H9 (cell line): Measurements from ENCODE around the gene DPPA4. TPM values are rescaled to one million over a fixed set of nuclear protein-coding genes. Genes with fewer than 3 reads are reported as not detected.

Experiments used
- DNase-seq: peaks from one replicate; pipeline ENCODE4 v3.0.0-alpha.2; 2017
- H2AFZ ChIP-seq: one replicate; pipeline ENCODE4 v1.6.1; 2013; ENCODE audit warnings: mild to moderate bottlenecking, low read length, control low read depth, moderate library complexity
- H2AK5ac ChIP-seq: 2 replicates; pipeline ENCODE4 v1.6.1; 2013; ENCODE audit warnings: low read length, control low read depth, mixed read lengths; ENCODE audit not compliant: insufficient read length
- H2BK120ac ChIP-seq: one replicate; pipeline ENCODE4 v1.6.1; 2013; ENCODE audit warnings: low read depth, mild to moderate bottlenecking, low read length, control low read depth, inconsistent platforms; ENCODE audit not compliant: poor library complexity, severe bottlenecking
- H2BK12ac ChIP-seq: 2 replicates; pipeline ENCODE4 v1.6.1; 2013; ENCODE audit warnings: low read length, control low read depth, mixed read lengths, low read depth; ENCODE audit not compliant: insufficient read length
- H2BK15ac ChIP-seq: 2 replicates; pipeline ENCODE4 v1.6.1; 2013; ENCODE audit warnings: low read depth, low read length, control low read depth
- H2BK20ac ChIP-seq: one replicate; pipeline ENCODE4 v1.6.1; 2013; ENCODE audit warnings: low read depth, mild to moderate bottlenecking, low read length, control low read depth, inconsistent platforms; ENCODE audit not compliant: poor library complexity, severe bottlenecking
- H2BK5ac ChIP-seq: 2 replicates; pipeline ENCODE4 v1.6.1; 2013; ENCODE audit warnings: low read length, control low read depth, mixed read lengths; ENCODE audit not compliant: insufficient read length
- H3K14ac ChIP-seq: 2 replicates; pipeline ENCODE4 v1.6.1; 2013; ENCODE audit warnings: low read length, control low read depth; ENCODE audit not compliant: insufficient read depth
- H3K18ac ChIP-seq: 2 replicates; pipeline ENCODE4 v1.6.1; 2013; ENCODE audit warnings: low read depth, mild to moderate bottlenecking, mixed read lengths, low read length, control low read depth; ENCODE audit not compliant: insufficient read length
- H3K23ac ChIP-seq: 2 replicates; pipeline ENCODE4 v1.6.1; 2013; ENCODE audit warnings: low read length, control low read depth, mixed read lengths, low read depth; ENCODE audit not compliant: insufficient read length
- H3K23me2 ChIP-seq: 2 replicates; pipeline ENCODE4 v1.6.1; 2013; ENCODE audit warnings: low read depth, mild to moderate bottlenecking, mixed read lengths, low read length, control low read depth; ENCODE audit not compliant: insufficient read length, poor library complexity, severe bottlenecking
- H3K27ac ChIP-seq: 2 replicates; pipeline ENCODE4 v1.5.1; 2013; ENCODE audit warnings: low read length, control low read depth, mixed read lengths, low read depth; ENCODE audit not compliant: insufficient read length
- H3K27me3 ChIP-seq: 2 replicates; pipeline ENCODE4 v1.6.1; 2013; ENCODE audit warnings: low read length, control low read depth, inconsistent platforms; ENCODE audit not compliant: insufficient read depth
- H3K4ac ChIP-seq: 2 replicates; pipeline ENCODE4 v1.6.1; 2013; ENCODE audit warnings: low read depth, mild to moderate bottlenecking, control low read depth, inconsistent platforms, low read length, moderate library complexity
- H3K4me1 ChIP-seq: 2 replicates; pipeline ENCODE4 v1.6.1; 2013; ENCODE audit warnings: low read length, control low read depth, inconsistent platforms; ENCODE audit not compliant: insufficient read depth
- H3K4me2 ChIP-seq: 2 replicates; pipeline ENCODE4 v1.6.1; 2013; ENCODE audit warnings: low read length, control low read depth, mixed read lengths; ENCODE audit not compliant: insufficient read length, insufficient read depth
- H3K56ac ChIP-seq: 2 replicates; pipeline ENCODE4 v1.6.1; 2013; ENCODE audit warnings: low read depth, mild to moderate bottlenecking, mixed read lengths, low read length, control low read depth; ENCODE audit not compliant: insufficient read length
- H3K79me1 ChIP-seq: 2 replicates; pipeline ENCODE4 v1.6.1; 2013; ENCODE audit warnings: low read depth, mild to moderate bottlenecking, moderate library complexity, low read length, control low read depth, inconsistent platforms; ENCODE audit not compliant: insufficient read depth, poor library complexity, severe bottlenecking
- H3K79me2 ChIP-seq: 2 replicates; pipeline ENCODE4 v1.6.1; 2013; ENCODE audit warnings: low read length, control low read depth, inconsistent platforms; ENCODE audit not compliant: insufficient read depth
- H3K9ac ChIP-seq: 2 replicates; pipeline ENCODE4 v1.6.1; 2013; ENCODE audit warnings: low read length, control low read depth, mixed read lengths; ENCODE audit not compliant: insufficient read length; ENCODE audit errors: extremely low read depth
- H3K9me3 ChIP-seq: one replicate; pipeline ENCODE4 v1.6.1; 2013; ENCODE audit warnings: low read depth, low read length, inconsistent platforms; ENCODE audit not compliant: control insufficient read depth
- H3T11ph ChIP-seq: one replicate; pipeline ENCODE4 v1.6.1; 2013; ENCODE audit warnings: mild to moderate bottlenecking, low read length, control low read depth, inconsistent platforms
- H4K20me1 ChIP-seq: one replicate; pipeline ENCODE4 v1.6.1; 2013; ENCODE audit not compliant: control insufficient read depth, insufficient read length, insufficient read depth
- H4K5ac ChIP-seq: 2 replicates; pipeline ENCODE4 v1.6.1; 2013; ENCODE audit warnings: low read depth, mild to moderate bottlenecking, mixed read lengths, low read length, control low read depth; ENCODE audit not compliant: insufficient read length
- H4K8ac ChIP-seq: replicated peaks from 2 replicates; pipeline ENCODE4 v1.6.1; 2013; ENCODE audit warnings: low read length, control low read depth, mixed read lengths, low read depth; ENCODE audit not compliant: insufficient read length
- H4K91ac ChIP-seq: 2 replicates; pipeline ENCODE4 v1.6.1; 2013; ENCODE audit warnings: low read depth, mild to moderate bottlenecking, moderate library complexity, mixed read lengths, low read length, control low read depth; ENCODE audit not compliant: insufficient read length
- H3K27ac Mint-ChIP-seq, 3 experiments: 2 replicates in 2 of 3; 3 replicates in 1 of 3; pipeline ENCODE4 v1.8.0; 2020 to 2021; ENCODE audit warnings: mixed read lengths in 3 of 3, mild to moderate bottlenecking in 1 of 3, moderate library complexity in 1 of 3
- H3K27me3 Mint-ChIP-seq: 2 replicates; pipeline ENCODE4 v1.8.0; 2021; ENCODE audit warnings: low read depth, mild to moderate bottlenecking, moderate library complexity, mixed read lengths
- H3K36me3 Mint-ChIP-seq, 3 experiments: 2 replicates in 2 of 3; 3 replicates in 1 of 3; pipeline ENCODE4 v1.8.0; 2020 to 2021; ENCODE audit warnings: low read depth in 3 of 3, mixed read lengths in 3 of 3; ENCODE audit not compliant: insufficient read depth in 1 of 3
- H3K4me1 Mint-ChIP-seq, 2 experiments: 2 replicates each; pipeline ENCODE4 v1.8.0; 2020; ENCODE audit warnings: mixed read lengths in 2 of 2
- H3K4me3 Mint-ChIP-seq, 2 experiments: 2 replicates in 1 of 2; 3 replicates in 1 of 2; pipeline ENCODE4 v1.8.0; 2020 to 2021; ENCODE audit warnings: mild to moderate bottlenecking in 2 of 2, mixed read lengths in 2 of 2, moderate library complexity in 1 of 2
- H3K9me3 Mint-ChIP-seq, 2 experiments: 2 replicates in 1 of 2; 3 replicates in 1 of 2; pipeline ENCODE4 v1.8.0; 2020; ENCODE audit warnings: mild to moderate bottlenecking in 2 of 2, mixed read lengths in 2 of 2, moderate library complexity in 1 of 2
- WGBS: extraction: QIAGEN DNeasy Blood & Tissue Kit; methylation state at CpG from one replicate; pipeline ENCODE4 v1.1.7; 2013; ENCODE audit warnings: missing lambda C conversion rate, low lambda C conversion rate, mixed read lengths; ENCODE audit not compliant: insufficient read length; ENCODE audit errors: extremely low coverage; 5-methylcytosine and 5-hydroxymethylcytosine counted together
- total RNA-seq: library from RNA; stranded (reverse); gene quantifications from 2 replicates; pipeline ENCODE4 v1.2.1, GENCODE V29; 2021
- TF ChIP-seq, protein P1 (sequence below): fragments of 200-600 bp; sonication (generic); conservative IDR thresholded peaks from 3 replicates; pipeline ENCODE4 v1.8.0; 2021; ENCODE audit warnings: antibody characterized with exemption, mild to moderate bottlenecking

DPPA4 gene
- total RNA-seq, 1 experiment from 2014 or later, result 821 TPM

DNA sequence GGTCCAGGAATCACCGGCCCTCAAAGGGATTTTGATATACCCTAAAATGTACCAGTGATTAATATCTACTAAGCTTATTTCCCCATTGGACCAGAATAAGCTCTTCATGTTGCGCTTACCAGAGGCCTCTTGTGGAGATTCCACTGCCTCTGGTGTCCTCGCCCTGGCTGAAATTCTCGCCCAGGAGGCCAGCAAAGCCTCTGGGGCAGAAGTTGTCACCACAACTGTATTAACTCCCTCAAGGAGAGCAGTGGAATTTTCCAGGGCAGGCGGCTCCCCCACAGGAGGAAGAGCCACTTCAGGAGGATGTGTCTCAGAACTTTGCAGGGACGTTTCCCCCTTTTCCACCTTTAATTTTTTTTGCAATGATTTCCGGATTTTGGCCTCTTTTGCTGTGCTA lies 6.9 kb downstream of the DPPA4 start:
- peaks cover 47 to 60% of the 10 kb centered on the region in 2 experiments for H3K4me1 Mint-ChIP-seq
- Histone ChIP-seq H2BK5ac (no peak overlapping the region), H2BK20ac (no peak overlapping the region), H3K27ac (no peak overlapping the region), H3K4me2 (peak overlapping the region; percentile 24), H3K9me3 (no peaks in the 10 kb centered on the region), H4K20me1 (no peaks in the 10 kb centered on the region), H4K91ac (no peak overlapping the region), H2AFZ (no peak overlapping the region), H3K14ac (no peak overlapping the region), H3K79me2 (peaks cover 38% of the 10 kb centered on the region; the same call in 1 of the 2 replicates), H3K23ac (no peak overlapping the region), H3T11ph (no peak overlapping the region), H3K18ac (no peak overlapping the region), H3K4me1 (no peaks in the 10 kb centered on the region; the same call in 1 of the 2 replicates), H3K4ac (no peak overlapping the region), H3K27me3 (no peaks in the 10 kb centered on the region), H4K5ac (no peak overlapping the region), H3K79me1 (no peaks in the 10 kb centered on the region), H4K8ac (no peak overlapping the region), H3K9ac (no peak overlapping the region), H3K23me2 (peaks cover 9% of the 10 kb centered on the region), H2AK5ac (no peak overlapping the region), H2BK15ac (no peak overlapping the region), H2BK12ac (no peak overlapping the region), H3K56ac (no peak overlapping the region), H2BK120ac (no peak overlapping the region)
- H3K36me3 Mint-ChIP-seq, result peaks cover 81 to 99% (median 94%) of the 10 kb centered on the region in 3 experiments
- no peak for DNase-seq
- H3K27me3 Mint-ChIP-seq, result no peaks in the 10 kb centered on the region; the same call in 1 of the 2 replicates
- peak overlapping the region; percentile 32 to 65; a peak in 4 of 5 replicates for H3K4me3 Mint-ChIP-seq
- WGBS, result no CpG with 5 or more reads among the region's 7 CpGs
- TF ChIP-seq, protein P1, sequence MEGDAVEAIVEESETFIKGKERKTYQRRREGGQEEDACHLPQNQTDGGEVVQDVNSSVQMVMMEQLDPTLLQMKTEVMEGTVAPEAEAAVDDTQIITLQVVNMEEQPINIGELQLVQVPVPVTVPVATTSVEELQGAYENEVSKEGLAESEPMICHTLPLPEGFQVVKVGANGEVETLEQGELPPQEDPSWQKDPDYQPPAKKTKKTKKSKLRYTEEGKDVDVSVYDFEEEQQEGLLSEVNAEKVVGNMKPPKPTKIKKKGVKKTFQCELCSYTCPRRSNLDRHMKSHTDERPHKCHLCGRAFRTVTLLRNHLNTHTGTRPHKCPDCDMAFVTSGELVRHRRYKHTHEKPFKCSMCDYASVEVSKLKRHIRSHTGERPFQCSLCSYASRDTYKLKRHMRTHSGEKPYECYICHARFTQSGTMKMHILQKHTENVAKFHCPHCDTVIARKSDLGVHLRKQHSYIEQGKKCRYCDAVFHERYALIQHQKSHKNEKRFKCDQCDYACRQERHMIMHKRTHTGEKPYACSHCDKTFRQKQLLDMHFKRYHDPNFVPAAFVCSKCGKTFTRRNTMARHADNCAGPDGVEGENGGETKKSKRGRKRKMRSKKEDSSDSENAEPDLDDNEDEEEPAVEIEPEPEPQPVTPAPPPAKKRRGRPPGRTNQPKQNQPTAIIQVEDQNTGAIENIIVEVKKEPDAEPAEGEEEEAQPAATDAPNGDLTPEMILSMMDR, result no peak
- peak overlapping the region in 2 of 3 experiments; percentile 28 to 72; a peak in 2 of 7 replicates for H3K27ac Mint-ChIP-seq
- peaks cover 0 to 2% of the 10 kb centered on the region in 2 experiments; a peak in 2 of 5 replicates for H3K9me3 Mint-ChIP-seq
